G401.6 (cell line): ENCODE data around the gene RGS10.
"Not testable (repeated sequence)": the region's sequence is repeated elsewhere in the genome, so short reads cannot be mapped to it uniquely, and the experiment has no call there.

Source experiments
- FAIRE-seq: peaks from 2 replicates; lab custom pipeline; 2012; peaks lifted over from hg19 to GRCh38; lab: Jason Lieb, UNC

Gene RGS10

GRCh38 chr10:119538632-119539358 is 3.7 kb downstream of the RGS10 start:
- no peak for FAIRE-seq

DNA sequence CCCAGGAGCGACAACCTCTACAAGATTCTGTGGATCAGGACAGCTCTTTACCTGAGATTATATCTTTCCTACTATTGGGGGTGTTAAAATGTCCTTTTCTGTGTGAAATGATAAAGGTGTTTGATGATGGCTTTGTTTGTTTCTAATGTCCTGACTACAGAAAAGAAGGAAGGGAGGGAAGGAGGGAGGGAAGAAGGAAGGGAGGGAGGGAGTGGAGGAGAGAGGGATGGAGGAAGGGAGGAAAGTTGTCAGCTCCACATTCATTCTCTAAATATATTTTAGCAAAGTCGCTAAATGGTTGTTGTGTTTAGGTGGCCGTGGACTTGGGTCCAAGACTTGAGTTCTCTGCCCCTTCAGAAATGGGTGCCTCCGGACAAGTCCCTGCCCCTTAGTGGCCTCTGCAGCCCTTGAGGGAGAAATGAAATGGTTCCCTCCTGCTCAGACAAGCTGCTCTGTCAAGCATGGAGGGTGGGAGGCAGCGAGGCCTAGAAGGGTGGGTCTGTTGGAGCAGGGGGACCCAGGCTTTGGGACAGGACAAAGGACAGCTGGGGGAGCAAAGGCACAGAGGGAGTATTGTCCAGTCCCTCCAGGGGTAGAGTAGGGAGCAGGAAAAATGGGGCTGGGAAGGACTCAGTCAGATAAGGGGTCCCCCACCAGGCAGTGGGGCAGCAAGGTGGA is 4.4 kb downstream of the RGS10 start:
- FAIRE-seq: no peak

- no peak for FAIRE-seq
Measured at GRCh38 chr10:119536508-119537025, 6.0 kb downstream of the RGS10 start.

DNA sequence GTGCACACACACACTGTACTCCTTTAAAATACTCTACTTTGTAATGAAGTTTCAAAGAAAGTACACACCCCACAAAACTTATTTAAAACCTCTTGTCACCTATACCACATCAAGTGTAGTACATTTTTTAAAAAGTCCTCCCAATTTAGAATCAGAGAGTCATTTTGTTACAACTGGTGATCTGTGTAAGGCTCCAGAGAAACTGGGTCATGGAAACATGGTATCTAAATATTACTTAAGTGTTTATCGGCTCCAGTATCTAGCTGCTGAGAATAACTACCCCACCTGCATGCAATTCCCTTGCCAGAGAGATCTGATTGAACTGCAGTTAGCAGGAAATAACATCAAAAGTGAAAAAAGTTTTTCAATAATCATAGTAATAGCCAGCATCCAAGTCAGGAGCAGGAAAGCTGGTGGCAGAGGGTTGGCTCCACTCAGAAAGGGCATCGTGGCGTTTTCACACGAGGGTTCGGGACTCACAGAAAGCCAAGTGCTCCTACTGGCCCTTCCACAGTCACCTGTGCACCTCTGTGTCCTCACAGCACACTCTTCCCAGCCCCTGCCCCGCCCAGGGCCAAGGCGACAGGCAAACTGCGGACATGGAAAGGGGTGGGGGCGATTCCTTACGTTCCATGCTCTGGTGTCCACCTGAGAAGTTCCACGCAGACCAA is 6.5 kb downstream of the RGS10 start:
- FAIRE-seq: no peak

GRCh38 chr10:119535305-119535704 is 7.2 kb downstream of the RGS10 start:
- FAIRE-seq: no peak

- peak; percentile 82 for FAIRE-seq
Measured at GRCh38 chr10:119533473-119533872, 9.0 kb downstream of the RGS10 start.

DNA sequence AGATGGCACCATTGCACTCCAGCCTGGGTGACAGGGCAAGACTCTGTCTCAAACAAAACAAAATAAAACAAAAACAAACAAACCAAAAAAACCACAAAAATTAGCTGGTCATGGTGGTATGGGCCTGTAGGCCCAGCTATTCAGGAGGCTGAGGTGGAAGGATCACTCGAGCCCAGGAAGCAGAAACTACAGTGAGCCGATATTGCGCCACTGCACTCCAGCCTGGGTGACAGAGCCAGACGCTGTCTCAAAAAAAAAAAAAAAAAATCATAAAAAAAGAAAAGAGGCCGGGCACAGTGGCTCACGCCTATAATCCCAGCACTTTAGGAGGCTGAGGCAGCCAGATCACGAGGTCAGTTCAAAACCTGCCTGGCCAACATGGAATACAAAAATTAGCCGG is 9.7 kb downstream of the RGS10 start:
- FAIRE-seq: not testable (repeated sequence)

DNA sequence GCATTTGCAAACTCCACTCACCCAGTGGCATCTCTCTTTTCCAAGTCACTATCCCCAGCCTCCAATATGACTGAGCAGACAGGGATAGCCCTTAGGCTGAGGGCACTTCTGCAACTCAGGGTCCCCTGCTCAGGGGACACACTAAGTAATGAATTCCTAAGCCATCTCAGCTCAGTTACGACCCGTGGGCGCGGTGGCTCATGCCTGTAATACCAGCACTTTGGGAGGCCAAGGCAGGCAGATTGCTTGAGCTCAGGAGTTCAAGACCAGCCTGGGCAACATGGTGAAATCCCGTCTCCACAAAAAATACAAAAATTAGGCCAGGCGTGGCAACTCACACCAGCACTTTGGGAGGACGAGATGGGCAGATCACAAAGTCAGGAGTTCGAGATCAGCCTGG is 10.3 kb downstream of the RGS10 start:
- FAIRE-seq: not testable (repeated sequence)

- no peak for FAIRE-seq
Measured at GRCh38 chr10:119531067-119531466, 11.5 kb downstream of the RGS10 start.

- FAIRE-seq: not testable (repeated sequence)
Measured at GRCh38 chr10:119528663-119529237, 13.8 kb downstream of the RGS10 start.

- FAIRE-seq: no peak
Measured at GRCh38 chr10:119526621-119527592, 15.6 kb downstream of the RGS10 start.

GRCh38 chr10:119526149-119526548 is 16.4 kb downstream of the RGS10 start:
- no peak for FAIRE-seq

DNA sequence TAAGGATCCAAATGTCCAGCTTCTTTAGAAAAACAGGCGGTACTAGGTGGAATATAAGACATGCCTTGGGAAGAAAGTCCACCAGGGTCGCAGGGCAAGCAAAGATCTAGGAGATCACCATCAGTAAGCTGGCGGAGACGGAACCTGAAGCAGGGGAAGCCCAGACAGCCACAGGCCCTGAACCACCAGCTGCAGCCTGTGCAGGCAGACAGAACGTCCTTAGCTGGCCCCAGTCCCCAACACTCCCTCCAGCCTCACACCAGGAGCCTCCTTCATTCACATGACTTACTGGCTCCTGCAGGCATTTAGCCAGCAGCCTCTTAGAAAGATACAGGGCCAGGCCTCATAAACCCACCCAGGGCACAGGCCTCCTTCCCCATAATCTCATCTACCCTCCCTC is 17.4 kb downstream of the RGS10 start:
- FAIRE-seq: no peak

DNA sequence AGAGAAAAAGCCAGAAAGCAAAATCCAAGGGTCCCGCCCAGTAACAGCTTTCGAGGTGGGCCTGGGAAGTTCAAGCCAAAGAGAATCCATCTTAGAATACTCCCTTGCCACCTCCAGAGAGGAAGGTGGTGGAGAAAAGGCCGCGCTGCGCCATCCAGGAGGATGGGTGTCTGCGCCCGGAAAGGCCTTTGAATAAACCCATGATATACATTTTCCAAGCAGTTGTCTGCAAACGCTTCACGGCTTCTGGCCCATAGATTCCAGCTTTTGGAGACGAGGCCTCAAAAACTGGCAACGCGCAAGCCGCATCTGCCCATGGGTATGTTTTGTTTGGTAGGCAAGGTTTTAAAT is 17.8 kb downstream of the RGS10 start:
- no peak for FAIRE-seq

DNA sequence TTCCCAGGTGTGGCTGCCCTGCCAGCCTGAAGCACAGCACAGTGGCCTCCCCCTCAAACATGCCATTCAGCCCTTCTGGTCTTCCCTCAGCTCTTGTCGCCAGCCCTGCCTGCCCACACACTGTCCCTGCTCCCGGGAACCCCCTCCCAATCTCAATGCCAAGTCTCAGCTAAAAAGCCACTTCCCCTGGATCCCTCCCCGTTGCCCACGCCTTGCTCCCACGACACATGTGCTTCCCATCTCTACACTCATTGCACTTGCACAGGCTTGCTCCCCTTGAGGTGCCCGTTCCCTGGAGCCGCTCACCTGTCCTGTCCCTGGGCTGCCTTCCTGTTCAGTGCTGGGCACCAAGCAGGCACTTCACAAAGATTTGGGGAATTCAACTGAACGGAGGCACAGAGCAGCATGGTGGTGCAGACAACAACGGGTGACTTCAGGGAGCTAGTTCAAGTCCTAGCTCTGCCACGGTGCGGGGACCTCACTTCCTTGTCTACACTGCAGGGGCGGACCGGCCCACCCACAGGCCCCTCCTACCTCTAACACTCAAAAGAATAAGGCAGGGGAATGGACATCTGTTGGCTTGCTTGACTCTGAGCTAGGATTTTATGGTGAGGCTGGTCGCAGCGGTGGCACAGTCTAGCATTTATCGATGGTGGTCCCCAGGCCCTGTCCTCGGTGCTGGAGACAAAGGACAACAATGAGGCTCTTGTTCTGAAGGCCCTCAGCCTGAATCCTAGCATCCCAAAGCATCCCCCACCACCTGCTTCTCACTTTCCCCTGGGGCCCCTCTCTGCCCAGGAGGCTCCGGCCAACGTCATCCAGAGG is 18.4 kb downstream of the RGS10 start:
- no peak for FAIRE-seq

GRCh38 chr10:119522747-119523426 is 19.6 kb downstream of the RGS10 start:
- FAIRE-seq: no peak

GRCh38 chr10:119521443-119522204 is 20.9 kb downstream of the RGS10 start:
- no peak for FAIRE-seq

DNA sequence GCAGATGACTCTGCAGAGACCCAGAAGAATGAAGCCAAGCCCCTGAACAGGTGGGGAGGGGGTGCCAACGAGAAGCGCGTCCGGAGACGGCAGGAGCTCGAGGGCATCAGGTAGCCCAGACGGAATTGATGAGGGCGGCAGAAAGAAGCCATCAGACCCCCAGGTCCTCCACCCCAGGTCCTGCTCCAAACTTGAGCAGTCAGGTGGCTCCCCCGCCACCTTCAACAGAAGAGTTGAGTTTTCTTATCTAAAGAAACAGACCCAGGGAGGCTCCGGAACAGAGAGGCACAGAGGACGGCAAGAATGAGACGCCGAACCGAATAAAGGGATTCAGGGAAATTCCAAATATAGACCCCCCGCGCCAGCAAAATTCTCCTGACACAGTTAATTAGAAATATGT is 22.2 kb downstream of the RGS10 start:
- FAIRE-seq: no peak

DNA sequence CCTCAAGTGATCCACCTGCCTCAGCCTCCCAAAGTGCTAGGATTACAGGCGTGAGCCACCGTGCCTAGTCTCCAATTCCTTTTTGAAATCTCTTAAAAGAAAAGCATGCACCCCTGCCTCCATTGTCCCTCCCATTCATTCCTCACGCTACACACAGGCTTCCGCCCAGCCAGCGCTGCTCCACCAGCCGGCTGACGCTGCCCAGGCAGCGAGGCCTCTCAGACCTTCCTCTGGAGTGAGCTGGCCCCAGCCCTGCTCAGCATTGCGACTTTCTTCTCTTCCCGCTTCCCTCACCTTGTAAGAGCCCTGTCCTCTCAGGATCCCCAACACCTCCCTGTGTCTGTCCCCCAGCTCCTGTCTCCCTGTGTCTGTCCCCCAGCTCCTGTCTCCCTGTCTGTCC is 23.6 kb downstream of the RGS10 start:
- FAIRE-seq: no peak
